ENCODE results near the gene CACNG8.
"Not testable (repeated sequence)": the region's sequence is repeated elsewhere in the genome, so short reads cannot be mapped to it uniquely, and the experiment has no call there.

Gene CACNG8

GRCh38 chr19:53994811-53995210 lies 32.1 kb downstream of the CACNG8 start:
- no peak for DNase-seq

- DNase-seq: no peak
These were observed 35.5 kb downstream of the CACNG8 start for GRCh38 chr19:53998223-53998622.

- DNase-seq: no peak
These were observed 37.0 kb downstream of the CACNG8 start for GRCh38 chr19:53999694-54000093.

GRCh38 chr19:54001496-54001895 lies 38.8 kb downstream of the CACNG8 start:
- no peak for DNase-seq

GRCh38 chr19:54002495-54003315 lies 40.0 kb downstream of the CACNG8 start:
- DNase-seq: no peak

GRCh38 chr19:54009440-54009839 lies 46.7 kb downstream of the CACNG8 start:
- no peak for DNase-seq

- no peak for DNase-seq
These were observed 47.7 kb downstream of the CACNG8 start for GRCh38 chr19:54010474-54010873.

- DNase-seq: no peak
These were observed 48.9 kb downstream of the CACNG8 start for GRCh38 chr19:54011507-54012211.

- no peak for DNase-seq
These were observed 51.1 kb downstream of the CACNG8 start for GRCh38 chr19:54013866-54014265.

- DNase-seq: no peak
These were observed 52.3 kb downstream of the CACNG8 start for GRCh38 chr19:54014920-54015560.

- DNase-seq: peak; percentile 13
These were observed 54.5 kb downstream of the CACNG8 start for GRCh38 chr19:54017261-54017660.

GRCh38 chr19:54021363-54021762 lies 58.6 kb downstream of the CACNG8 start:
- no peak for DNase-seq

- no peak for DNase-seq
These were observed 59.2 kb downstream of the CACNG8 start for GRCh38 chr19:54021932-54022331.

GRCh38 chr19:54023191-54023590 lies 60.5 kb downstream of the CACNG8 start:
- no peak for DNase-seq

- no peak for DNase-seq
These were observed 61.9 kb downstream of the CACNG8 start for GRCh38 chr19:54024660-54025059.

- no peak for DNase-seq
These were observed 63.9 kb downstream of the CACNG8 start for GRCh38 chr19:54026656-54027055.

GRCh38 chr19:54029301-54029700 lies 66.6 kb downstream of the CACNG8 start:
- no peak for DNase-seq

GRCh38 chr19:54029930-54030490 lies 67.3 kb downstream of the CACNG8 start:
- DNase-seq: peak; percentile 58

GRCh38 chr19:54030895-54031586 lies 68.3 kb downstream of the CACNG8 start:
- DNase-seq: no peak

GRCh38 chr19:54035215-54036178 lies 72.8 kb downstream of the CACNG8 start:
- DNase-seq: peak; percentile 89

- DNase-seq: not testable (repeated sequence)
These were observed 73.8 kb downstream of the CACNG8 start for GRCh38 chr19:54036542-54036941.
